Epithelial cell of esophagus (primary cell): ENCODE data around the gene NUDT16L1.

Source experiments
- DNase-seq: peaks from one replicate; pipeline ENCODE4 v3.0.0; 2010; ENCODE audit warnings: low read depth
- H3K4me3 ChIP-seq: 2 replicates; pipeline ENCODE4 v1.5.1; 2011; ENCODE audit warnings: mild to moderate bottlenecking, low read length, control low read depth
- CTCF ChIP-seq: IDR thresholded peaks from 2 replicates; pipeline ENCODE4 v1.5.1; 2011; ENCODE audit warnings: low read depth, mild to moderate bottlenecking, low read length, control low read depth, inconsistent platforms; ENCODE audit not compliant: insufficient read depth; ENCODE audit errors: missing control alignments

The NUDT16L1 gene

DNA sequence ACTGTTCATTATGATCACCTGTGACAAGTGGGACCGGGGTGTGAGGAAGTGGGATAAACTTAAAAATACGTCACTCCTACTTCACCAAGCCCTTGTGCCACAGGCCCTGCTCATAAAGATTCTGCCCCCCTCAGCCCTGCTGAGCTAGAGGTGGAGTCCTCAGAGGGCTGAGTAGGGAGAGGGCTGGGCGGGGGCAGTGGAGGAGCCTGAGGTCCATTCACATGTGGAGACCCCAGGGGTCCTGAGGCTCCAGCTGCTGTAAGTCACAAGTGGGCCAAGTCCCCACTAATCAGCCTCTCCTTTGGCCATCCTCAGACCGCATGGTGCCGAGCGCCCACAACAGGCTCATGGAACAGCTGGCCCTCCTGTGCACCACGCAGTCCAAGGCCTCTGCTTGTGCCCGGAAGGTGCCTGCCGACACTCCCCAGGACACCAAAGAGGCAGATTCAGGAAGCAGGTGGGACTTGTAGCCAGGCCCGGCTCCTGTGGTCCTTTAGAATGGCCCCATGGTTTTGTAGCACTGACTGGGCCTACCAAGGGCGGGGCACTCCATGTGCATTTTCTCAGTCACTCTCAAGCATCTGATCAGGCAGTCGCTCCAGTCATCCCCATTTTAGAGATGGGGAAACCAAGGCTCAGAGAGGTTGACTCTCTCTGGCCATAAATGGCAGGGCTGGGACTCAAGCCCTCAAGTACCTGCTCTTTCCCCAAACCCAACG is 51.4 kb downstream of the NUDT16L1 start:
- no peak overlapping the region for H3K4me3 ChIP-seq
- TF ChIP-seq CTCF = no peak
- no peak for DNase-seq

GRCh38 chr16:4745274-4745569 is 51.9 kb downstream of the NUDT16L1 start:
- DNase-seq = no peak
- H3K4me3 ChIP-seq = no peak overlapping the region
- TF ChIP-seq CTCF = no peak
